Heart left ventricle (tissue), 13 donors: Measurements from ENCODE around the gene ZGLP1.

Experiments used
- CTCF ChIP-seq, 12 donors: fragments of 200-600 bp; sonication (generic) in 4 of 12; IDR thresholded peaks; one replicate each; pipeline versions ENCODE4 v1.5.0 to v1.8.0; 2018 to 2022; ENCODE audit warnings: antibody characterized with exemption in 12 of 12, mild to moderate bottlenecking in 5 of 12
- POLR2A ChIP-seq, 2 donors: fragments of 450-650 bp; IDR thresholded peaks; one replicate each; pipeline ENCODE4 v1.6.1; 2017; ENCODE audit warnings: antibody characterized with exemption in 2 of 2, mild to moderate bottlenecking in 2 of 2, moderate library complexity in 2 of 2
- donor health status: ischemic (EF 13 %, LVEDD 7.1; RV severe dilation, severe dysfunction).
- donor health status: DM: no; HTN: yes; CAD: no.
- donor health status: DM: no; HTN: no; CAD: no.
- donor health status: ischemic (EF 25% LVEDD 6.9; RV normal size, moderate dysfunction).
- donor health status: ischemic (EF 25% LVEDD 5.7; RV mildly dilated, moderate dysfunction).
- donor health status: ischemic (EF 35%, LVEDD 5.7; RV mildly dilated, moderate dysfunction).
- donor health status: nonischemic (EF 11% LVEDD 7.7; RV severe dilation, severe dysfunction).
- donor health status: DM: yes; HTN: yes; CAD: no.
- donor health status: PGD.
- donor health status: ischemic (EF 29% LVEDD 5.4; RV normal size, mild dysfunction).
- donor health status: nonischemic (EF 23%, LVEDD 6.1; RV moderate dilation, normal function).

DNA sequence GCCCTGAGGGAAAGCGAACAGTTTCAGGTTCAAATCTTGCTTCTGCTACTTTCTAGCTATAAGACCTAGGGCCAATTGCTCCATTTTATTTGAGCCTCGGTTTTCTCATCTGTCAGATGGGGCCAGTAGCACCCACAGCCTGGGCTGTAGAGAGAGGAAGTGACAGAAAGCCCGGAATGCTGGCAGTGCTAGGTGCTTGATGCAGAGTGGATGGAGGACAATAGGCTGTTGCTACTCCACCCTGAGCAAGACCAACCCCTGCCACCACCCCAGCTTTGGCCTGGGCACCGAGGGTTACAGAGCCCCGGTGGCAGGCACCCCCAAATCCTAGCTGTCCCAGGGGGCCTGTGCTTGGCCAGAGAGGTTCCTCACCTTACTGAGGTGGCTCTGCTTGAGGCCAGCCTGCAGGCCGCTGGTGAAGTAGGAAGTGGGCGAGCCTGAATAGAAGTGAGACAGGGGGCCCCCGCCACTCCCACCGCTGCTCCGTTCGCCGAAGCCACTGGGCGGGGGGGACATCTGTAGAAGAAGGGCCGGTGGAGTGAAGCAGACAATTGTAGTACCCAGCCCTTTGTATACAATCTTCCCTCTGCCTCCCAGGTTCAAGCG, 8.3 kb upstream of the ZGLP1 start:
- no peak for TF ChIP-seq CTCF (IDR thresholded peaks at IDR 0.05)
- no peak for TF ChIP-seq POLR2A (IDR thresholded peaks at IDR 0.05)
